SW 1271 (cell line): Measurements from ENCODE around the gene TMEM260.

Experiments used
- DNase-seq, 2 experiments: peaks; one replicate each; lab custom pipeline; 2025; lab: John Stamatoyannopoulos, UW

TMEM260 gene

DNA sequence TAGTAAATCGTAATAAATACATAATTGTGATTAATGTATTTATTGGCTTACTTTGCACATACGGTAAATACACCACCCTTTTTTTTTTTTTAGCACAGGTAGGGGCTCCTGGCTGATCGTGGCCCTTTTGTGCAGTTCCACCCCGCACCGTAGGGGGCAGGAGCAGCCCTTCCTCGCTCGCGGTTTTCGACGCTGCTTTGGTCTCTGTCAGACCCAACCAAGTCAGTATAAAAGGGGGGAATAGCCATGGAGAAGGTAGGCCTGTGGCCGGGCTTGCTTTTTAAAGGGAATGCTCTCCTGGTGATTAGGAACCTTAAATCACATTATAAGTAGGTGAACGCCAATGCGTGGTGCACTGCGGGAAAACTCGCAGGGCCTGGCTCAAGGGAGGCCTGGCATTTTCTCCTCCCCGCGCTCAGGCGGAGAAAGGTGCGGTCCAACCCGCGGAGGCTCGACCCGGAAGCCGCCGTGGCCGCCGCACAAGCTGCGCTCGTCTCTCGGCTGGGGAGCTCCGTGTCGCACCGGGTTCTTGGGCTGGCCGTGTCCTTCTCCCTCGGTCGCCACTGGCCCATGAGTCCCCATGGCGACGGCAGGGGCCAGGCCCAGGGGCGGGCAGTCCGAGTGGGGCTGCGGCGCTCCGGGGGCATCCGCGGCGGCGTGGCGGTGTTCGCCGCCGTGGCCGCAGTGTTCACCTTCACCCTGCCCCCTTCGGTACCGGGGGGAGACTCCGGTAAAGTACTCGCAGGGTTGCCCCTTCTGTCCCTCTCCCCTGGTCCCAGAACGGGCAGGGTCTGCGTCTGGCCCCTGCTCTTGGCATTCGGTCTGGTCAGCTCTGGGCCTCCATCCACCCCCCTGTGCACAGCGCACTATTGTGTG is at the start of gene TMEM260:
TSS of gene TMEM260 (plus strand) at position 454 of the 876 bp plus-strand sequence. CDS start at position 571, 117 bp downstream.
- DNase-seq, result peak; percentile 63 to 85

DNA sequence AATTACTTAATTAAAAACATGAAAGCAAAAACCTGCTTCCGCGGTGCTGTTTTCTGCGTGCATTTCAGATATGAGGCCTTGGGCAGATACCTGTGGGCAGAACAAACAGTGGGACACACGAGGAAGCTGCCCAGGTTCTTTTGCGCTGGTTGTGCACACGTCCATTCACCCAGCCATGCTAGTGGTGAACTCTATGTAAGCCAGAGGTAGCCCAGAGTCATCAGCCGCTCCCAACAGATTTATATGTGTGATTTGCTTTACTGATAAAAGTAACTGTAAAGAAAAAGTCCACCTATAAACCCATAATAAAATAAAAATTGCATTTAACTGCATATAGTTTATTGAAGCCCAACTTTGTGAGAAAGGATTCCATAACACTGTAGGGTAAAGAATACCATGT is 47.1 kb upstream of the TMEM260 start:
- DNase-seq, result no peak

DNA sequence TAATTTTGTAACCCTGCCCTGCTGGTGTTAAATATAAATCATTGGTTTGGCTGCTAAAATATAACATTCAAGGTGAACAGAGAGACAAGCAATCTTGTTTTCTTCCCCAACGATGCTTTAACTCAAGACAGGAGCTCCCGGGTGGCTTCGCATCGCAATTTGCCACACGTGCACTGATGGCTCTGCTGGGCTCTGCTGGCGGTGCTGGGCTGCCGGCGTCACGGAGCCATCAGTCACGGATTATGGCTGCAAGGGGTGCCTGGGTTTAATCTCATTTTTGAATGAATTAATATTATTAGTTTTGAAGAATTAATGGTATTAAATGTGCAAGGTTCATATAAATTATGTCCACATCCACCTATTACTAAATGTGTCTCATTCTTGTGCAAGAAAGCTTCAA is 44.9 kb upstream of the TMEM260 start:
- no peak for DNase-seq

DNA sequence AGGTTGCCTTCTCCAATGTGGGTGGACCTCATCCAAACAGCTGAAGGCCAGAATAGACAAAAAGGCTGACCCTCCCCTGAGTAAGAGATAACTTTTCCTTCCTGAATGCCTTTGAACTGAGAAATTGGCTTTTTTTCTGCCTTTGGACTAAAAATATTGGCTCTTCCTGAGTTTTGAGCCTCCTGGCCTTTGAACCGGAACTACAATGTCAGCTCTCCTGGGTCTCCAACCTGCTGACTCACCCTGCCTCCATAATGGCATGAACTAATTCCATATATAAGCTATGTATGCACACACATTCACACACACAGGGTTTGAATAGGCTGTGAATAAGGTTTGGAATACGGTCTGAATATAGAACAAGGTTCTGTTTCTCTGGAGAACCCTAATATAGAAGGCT is 39.7 kb upstream of the TMEM260 start:
- DNase-seq, result no peak

DNA sequence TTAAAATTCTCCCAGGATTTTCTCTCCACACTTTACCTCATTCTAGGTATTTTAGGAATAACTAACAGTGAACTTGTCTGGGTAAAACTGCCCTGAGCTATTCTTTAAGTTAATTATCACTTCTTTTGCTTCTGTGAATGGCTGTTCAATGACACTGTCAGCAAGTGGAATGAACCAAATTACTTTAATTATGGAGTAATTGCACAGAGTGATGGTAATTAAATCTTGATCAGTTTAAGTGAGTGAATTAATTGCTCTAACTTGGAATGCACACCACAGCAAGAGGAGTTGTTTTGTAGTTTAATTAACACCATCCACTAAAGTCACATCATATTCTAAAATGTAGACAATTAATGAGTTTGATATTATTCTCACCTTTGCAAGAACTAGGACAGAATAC is 36.2 kb upstream of the TMEM260 start:
- DNase-seq, result no peak

DNA sequence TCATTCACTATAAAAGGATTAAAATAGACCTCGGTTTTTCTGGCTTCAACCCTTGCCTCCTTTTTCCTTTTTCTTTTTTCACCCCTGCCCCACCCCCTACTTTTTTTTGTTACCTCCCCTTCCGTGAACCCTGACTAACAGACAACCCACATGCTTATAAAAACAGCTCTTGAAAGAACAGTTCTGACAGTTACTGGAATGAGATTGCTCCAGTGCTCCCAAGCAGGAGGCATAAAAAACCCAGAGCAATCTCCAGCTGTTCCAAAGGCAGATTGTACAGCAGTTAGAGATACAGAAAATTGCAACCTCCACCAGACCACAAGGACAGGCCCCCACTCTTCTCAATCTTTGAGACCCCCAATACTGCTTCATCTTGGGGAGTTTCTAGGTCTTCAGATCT is 29.9 kb upstream of the TMEM260 start:
- DNase-seq, result no peak

DNA sequence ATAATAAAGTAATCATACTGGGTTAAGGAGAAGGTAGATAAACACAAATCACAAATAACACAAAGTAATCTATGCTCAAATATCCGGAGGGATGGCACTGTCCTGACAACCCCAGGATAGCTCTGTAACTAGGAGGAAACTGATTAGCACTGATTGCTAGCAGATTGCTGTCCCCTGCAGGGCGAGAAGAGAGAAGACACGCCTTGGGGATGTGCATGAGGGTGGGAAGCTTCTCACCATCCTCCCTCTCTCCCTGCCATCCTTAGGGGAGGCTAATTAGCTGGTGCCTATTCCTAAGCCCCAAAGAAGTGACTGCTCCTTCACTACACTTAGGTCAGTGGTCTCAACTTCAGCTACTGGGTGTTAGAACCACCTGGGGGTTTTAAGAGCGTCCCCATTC is 27.0 kb upstream of the TMEM260 start:
- DNase-seq, result no peak

DNA sequence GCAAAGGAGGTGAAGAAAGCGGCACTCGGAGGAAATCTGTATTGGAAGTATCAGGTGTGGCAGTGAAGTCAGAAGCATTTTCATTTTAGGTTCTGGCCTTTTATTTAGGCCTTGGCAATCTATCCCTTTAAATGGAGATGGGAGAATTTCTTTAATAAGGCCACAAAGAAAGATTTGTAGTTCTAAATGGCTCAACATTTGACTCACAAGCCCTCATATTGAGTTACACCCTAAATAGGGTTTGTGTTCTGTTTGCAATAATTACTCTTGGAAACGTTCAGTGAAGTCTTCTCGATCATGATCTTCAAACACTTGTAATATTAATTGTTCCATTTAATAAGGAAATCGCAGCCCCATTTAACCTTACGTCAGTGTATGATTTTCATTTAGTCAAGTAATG is 25.3 kb upstream of the TMEM260 start:
- DNase-seq, result no peak

DNA sequence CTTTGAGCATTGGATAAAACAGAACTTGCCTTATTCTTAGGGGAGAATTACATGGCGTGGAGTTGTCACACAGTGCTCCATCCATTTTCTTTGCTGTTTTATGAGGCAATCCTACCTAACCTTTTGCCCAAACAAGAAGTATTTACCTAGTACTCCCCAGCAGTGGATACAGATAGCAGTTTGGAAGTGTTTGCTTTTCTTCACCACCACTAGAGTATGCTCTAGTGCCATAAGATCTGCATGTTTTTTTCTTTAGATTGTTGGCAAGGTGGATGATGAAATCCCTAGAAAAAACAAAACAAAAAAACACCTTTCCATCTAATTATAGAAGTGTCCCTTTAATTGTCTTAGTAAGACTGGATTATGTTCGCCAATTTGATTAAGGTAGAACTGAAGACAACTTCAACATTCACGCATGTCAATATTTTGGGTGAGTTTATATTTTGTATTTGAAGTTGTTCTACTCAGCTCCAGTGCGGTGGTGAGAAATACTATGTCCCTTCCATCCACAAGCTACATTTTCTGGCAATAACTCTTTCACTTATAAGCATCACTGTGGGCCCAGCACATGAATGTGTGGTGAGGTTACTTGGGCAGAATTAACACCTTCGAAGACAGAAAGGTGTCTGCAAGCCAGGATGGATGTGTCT is 23.6 kb upstream of the TMEM260 start:
- DNase-seq, result peak in 1 of 2 experiments; percentile 22

DNA sequence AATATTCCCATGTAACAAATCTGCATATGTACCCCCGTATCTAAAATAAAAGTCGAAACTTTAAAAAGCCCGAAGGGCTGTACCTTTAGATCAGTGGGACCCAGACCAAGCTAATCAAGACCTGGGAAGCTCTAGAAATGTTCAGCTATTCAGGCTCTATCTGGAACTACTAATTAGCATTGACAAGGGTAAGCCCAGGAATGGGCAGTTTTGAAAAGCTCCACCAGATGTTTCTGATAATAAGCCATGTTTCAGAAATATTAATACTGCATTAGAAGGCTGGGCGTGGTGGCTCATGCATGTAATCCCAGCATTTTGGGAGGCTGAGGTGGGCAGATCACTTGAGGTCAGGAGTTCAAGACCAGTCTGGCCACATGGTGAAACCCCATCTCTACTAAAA is 20.4 kb upstream of the TMEM260 start:
- DNase-seq, result no peak

DNA sequence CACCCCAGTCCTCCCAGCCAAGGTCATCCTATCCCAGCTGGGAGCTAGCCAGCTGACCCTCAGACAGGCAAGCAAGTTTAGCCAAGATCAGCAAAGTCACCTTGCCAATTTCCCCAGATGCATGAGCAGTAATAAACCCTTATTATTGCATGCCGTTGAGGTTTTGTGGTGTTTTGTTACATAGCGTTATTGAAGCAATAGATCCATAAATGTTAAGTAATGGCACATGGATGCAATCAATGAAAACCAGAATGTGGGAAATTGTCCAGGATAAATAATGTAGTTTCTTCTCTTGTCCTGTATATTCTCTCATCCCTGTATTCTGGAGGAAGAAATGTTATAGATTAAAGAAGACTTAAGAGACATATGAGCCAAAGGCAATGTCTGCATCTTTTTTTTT is 18.0 kb upstream of the TMEM260 start:
- DNase-seq, result no peak

DNA sequence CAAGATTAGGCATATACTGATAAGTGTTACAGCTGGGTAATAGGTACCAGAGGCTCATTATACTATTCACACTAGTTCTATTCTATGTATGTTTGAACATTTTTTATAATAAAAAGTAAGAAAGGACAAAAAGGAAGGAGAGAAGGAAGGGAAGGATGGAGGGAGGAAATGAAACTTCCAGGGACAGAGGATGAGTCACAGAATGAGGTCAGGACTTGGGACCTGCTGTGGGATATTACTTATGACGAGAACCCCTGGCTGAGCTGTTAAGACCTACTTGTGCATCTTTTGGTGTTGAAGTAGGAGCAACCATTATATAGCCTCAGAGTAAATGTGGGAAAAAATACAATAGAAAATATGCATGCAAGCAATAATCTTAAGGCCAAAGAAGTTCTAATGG is 16.7 kb upstream of the TMEM260 start:
- no peak for DNase-seq

DNA sequence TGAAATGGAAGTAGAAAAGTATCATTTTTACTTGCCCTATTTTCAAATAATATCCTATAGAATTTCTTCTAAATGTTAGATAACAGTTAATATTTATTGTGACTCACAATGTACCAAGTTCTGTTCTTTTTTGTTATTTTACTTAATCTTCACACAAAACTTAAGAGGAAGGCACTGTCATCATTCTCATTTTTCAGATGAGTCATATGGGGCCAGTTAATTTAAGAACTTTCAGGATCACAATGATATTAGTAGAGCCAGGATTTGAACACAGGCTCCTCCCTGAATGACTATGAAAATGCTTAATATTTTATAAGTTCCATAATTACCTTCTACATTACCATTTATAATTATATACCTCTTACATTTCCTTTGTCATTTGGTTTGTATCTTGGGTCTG is 10.4 kb upstream of the TMEM260 start:
- DNase-seq, result no peak

DNA sequence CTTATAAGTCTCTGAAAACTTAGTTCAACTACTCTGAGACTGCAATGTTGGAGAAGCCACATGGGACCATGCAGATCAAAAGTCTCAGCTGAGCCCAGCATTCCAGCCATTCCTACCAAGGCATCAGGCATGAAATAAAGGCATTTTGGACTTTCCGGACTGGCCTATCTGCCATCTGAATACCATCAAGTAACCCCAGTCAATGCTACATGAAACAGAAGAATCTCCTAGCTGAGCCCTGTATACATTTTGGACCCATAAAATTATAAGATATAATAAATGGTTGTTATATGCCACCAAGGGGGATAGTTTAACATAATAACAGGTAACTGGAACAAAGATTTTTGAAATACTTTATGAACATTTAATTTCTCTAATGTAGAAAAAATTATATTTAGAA is 9.3 kb upstream of the TMEM260 start:
- no peak for DNase-seq

DNA sequence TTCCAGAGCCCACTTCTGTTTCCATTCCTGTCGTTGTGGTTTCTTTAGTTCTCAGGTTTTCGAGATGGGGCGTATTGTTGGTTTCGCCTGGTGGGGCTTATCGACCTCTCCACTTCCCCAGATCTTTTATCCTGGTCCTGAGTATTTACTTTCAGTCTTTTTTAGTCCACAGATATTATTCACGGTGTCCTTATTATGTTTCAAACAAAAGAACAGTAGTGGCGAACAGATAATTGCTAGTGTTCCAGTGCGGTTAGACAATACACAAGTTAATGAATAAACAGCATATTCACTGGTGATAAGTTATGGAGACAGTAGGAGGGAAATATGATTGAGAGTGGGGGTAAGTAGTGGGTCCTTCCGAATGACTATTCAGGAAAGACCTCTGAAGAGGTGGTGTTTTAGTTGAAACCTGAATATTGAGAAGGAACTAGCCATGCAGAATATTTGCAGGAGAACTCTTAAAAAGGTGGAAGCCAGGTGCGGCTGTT is 668 bp downstream of the TMEM260 start:
- no peak for DNase-seq

DNA sequence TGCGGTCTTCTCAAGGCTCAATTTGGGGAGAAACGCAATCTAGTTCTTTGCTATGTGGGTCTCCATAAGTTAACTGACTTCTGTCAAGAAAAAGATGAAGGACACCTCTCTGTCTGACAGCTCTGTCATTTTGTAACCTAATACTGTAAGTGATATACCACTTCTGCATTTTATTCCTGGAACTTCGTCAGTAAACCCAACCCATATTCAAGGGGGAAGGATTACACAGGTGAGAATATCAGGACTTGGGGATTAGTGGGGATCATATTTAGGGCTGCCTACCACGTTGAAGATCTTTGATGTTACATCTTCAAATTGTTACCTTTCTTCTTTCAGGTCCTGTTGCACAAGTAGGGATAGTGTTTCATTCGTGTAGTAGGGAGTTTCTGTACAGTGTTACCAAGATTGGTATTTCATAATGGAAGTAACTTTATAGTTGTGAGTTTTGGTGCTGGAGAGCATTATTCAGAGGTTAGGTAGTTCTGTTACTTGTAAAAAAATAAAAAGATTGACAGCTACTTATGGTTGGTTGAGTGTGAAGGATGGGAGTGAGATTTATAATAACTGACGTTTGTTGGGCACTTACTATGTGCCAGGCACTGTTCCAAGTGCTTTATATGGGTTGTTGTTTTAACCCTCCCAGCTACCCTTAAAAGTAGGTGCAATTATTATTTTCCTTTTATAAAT is 1.6 kb downstream of the TMEM260 start:
- DNase-seq, result no peak

DNA sequence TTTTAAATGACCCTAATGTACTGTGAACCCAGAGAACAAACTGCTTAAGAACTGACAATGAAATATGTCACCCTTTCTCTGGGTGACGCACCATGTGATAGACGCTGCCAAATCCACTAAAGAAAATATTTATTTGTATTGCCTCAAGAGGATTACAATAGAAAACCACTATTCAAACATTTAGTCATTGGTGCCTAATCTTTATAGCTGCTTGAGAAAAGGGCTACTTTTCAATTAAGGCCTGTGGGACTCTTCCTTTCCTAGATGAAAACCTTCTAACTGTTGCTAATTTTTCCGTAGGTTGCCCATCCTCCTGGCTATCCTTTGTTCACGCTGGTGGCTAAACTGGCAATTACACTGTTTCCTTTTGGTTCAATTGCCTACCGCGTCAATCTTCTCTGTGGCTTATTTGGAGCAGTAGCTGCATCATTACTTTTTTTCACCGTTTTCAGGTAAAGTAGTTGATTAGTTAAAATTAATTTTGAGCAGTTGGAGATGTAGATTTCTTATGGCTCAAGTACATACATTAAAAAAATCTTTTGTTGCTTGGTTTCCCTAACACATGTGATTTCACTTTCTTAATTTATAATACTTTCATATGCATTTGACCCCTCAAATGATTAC is 6.0 kb downstream of the TMEM260 start:
- no peak for DNase-seq

DNA sequence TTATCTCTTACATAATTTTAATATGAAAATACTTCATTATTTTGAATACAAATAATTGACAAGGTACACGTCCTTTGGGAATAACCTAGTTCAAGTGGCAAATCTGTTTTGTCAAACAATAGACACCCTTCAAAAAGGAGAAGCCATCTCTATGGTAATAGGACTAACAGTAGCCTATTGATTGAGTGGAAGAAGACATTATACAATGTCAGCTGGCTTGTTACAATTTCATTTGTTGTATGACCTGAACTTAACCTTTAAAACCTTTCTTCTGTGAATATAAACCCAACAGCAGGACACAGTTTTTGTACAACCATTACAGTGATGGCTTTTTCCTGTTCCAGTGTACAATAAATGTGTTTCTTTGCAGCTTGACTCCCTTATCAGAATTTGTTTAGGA is 8.1 kb downstream of the TMEM260 start:
- DNase-seq, result no peak

DNA sequence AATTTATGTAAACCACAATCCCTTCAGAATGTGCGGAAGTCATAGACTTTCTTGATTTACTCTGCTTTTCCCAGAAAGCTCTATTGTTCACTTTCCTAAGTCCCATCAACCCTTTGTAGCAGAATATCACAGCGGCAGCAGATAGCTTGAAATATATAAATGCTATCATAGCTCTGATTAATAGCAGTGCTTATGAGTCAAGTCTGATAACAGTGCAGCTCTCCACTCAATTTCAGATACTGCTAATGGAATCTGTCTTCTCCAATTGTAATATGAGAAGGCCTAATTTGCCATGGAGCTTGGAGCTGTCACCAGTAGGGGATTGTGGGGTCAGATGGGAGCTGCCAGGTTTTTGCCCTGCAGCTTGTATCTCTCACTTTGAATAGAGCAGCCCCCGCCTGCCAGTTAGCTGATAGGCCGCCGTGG is 10.9 kb downstream of the TMEM260 start:
- no peak for DNase-seq

DNA sequence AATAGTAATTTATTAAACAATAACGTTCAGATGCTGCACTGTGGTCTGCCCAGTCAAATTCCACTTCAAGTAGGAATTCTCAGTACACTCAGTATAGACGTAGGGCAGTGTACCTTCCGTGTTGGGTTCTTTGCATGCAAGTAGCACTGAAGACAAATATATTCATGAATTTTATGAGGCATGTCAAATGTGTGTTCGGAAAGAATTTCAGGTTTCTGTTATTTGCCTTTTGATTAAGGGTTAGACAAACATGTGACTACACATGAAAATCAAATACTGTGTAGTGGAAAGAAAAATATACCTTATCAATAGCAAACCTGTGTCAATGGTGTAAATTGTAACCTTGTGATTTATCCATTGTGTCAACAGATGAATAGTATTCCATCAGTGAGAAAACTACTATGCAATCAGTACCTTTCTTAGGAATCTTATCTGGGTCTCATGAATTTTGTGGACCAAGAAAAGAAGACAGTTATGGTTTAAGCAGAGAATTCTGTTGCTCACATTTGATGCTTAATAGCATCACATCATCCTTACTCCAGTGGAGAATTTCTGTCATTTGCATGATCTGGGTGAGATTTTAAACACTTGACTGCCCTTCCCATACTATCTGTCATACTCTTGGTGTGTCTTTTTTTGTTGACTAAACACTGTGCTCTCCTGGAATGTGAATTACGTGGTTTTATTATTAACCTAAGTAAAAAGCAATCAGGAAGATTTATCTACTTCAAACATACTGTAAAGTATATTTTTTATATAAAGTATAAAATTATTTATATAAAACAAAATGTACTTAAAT is 13.3 kb downstream of the TMEM260 start:
- no peak for DNase-seq

DNA sequence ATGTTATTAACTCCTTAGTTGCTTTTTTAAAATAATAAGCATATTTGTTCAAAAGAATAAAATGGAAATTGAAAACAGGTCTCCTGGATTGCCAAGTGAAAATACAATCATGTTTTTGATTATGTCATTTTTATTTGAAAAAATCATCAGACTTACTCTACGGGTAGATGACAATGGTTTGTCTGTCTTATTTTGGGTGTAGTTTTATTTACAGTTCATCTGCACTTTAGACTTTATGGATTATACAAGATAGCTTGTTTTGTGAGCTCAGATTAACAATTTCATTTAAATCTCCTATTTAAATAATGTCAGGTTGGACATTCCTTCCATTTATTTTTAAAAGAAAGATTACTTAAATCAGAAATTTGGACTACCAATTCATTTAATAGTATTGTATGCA is 14.8 kb downstream of the TMEM260 start:
- DNase-seq, result no peak
